ENCODE measurements around the gene WFDC6.

Gene WFDC6

DNA sequence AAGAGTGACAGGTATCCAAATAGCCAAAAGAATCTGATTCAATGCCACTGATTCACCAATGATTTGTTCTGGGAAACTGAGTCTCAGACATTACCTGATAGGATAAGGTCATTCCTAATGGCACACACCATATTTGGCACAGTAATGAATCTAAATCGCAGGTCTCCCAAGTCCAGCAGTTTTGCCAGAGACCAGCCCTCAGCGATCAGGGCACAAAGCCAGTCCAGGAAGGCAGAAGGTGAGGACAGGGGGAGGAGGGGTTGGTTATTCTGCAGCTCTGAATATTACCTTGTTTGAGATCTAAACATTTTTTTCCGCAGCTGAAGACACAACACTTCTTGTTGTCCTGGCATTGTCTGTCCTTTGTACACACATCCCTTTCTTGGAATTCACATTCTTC is 6.1 kb upstream of the WFDC6 start:
- H3K4me1 Mint-ChIP-seq, result no peaks in the 10 kb centered on the region
- TF ChIP-seq, protein P1, sequence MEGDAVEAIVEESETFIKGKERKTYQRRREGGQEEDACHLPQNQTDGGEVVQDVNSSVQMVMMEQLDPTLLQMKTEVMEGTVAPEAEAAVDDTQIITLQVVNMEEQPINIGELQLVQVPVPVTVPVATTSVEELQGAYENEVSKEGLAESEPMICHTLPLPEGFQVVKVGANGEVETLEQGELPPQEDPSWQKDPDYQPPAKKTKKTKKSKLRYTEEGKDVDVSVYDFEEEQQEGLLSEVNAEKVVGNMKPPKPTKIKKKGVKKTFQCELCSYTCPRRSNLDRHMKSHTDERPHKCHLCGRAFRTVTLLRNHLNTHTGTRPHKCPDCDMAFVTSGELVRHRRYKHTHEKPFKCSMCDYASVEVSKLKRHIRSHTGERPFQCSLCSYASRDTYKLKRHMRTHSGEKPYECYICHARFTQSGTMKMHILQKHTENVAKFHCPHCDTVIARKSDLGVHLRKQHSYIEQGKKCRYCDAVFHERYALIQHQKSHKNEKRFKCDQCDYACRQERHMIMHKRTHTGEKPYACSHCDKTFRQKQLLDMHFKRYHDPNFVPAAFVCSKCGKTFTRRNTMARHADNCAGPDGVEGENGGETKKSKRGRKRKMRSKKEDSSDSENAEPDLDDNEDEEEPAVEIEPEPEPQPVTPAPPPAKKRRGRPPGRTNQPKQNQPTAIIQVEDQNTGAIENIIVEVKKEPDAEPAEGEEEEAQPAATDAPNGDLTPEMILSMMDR (IDR thresholded peaks at IDR 0.05), result no peak
- no peaks in the 10 kb centered on the region for H3K9me3 Mint-ChIP-seq
- no peak overlapping the region for H3K4me3 Mint-ChIP-seq
- DNase-seq, result no peak
- no peak overlapping the region for H3K27ac Mint-ChIP-seq
- peaks cover 32% of the 10 kb centered on the region for H3K27me3 Mint-ChIP-seq (ENCODE audit: low read depth, poor library complexity)
- no peaks in the 10 kb centered on the region for H3K36me3 Mint-ChIP-seq (ENCODE audit: low read depth)

DNA sequence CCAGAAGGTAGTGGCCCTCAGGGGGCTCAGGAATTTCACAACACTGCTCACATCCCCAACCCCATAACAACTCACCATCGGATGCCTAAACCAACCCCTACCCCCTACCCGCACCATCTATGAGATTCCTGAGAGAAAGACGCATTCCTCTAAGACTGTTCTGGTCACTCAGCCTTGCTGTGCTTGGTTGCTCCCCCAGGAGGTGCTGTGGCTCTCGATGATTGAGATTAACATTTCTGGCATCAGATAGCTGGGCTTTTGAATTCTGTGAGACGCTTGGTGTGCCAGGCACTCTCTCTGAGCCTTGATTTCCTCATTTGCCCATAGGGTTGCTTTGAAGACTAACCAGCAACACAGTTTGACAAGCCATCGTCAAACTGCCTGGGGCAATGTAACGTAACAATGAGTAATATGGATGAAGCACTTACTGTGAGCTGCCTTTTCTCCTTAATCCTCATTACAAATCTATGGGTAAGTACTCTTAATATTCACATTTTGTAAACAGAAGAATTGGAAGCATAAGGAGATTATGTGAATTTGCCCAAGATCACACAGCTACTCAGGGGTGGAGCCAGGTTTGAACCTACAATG is 978 bp downstream of the WFDC6 start:
- Mint-ChIP-seq H3K36me3 (ENCODE audit: low read depth) (no peaks in the 10 kb centered on the region), H3K27ac (no peak overlapping the region), H3K4me3 (no peak overlapping the region), H3K9me3 (no peaks in the 10 kb centered on the region), H3K4me1 (no peaks in the 10 kb centered on the region), H3K27me3 (ENCODE audit: low read depth, poor library complexity) (peaks cover 18% of the 10 kb centered on the region)
- DNase-seq, result no peak
- TF ChIP-seq, protein P1 (IDR thresholded peaks at IDR 0.05), result no peak

DNA sequence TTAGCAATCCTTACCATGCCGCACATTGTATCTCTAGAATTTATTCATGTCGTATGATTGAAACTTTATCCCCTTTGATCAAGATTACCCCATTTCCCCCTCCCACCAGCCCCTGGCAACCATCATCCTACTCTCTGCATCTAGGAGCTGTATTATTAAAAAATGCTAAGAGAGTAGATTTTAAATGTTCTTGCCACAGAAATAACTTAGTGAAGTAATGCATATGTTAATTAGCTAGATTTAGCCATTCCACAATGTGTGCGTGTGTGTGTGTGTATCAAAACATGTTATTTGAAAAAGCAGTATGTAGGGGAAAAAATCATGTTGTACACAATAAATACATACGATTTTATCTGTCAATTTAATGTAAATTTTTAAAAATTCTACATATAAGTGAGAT is 12.0 kb downstream of the WFDC6 start:
- Mint-ChIP-seq H3K36me3 (ENCODE audit: low read depth) (no peaks in the 10 kb centered on the region), H3K27me3 (ENCODE audit: low read depth, poor library complexity) (peaks cover 46% of the 10 kb centered on the region), H3K4me1 (no peaks in the 10 kb centered on the region), H3K4me3 (no peak overlapping the region), H3K9me3 (no peaks in the 10 kb centered on the region), H3K27ac (no peak overlapping the region)
- DNase-seq, result no peak
- TF ChIP-seq, protein P1 (IDR thresholded peaks at IDR 0.05), result no peak

DNA sequence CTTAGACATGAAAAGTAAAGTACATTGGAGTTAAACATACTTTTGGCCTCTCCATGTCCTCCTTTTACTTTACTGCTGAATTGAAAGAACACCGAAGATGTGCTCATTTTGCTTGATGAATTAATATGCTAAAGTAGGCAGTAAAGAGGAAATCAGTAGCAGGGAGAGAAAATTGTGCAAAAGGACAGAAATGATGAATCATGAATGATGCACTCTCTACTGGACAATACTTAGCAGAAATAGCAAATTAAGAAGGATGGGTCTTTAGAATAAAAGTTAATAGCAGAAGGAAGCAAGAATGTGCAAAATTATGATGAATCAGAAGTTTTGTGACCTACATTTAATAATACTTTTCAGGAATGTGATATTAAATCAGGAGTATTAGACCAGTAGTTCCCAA is 15.5 kb downstream of the WFDC6 start:
- H3K4me1 Mint-ChIP-seq, result no peaks in the 10 kb centered on the region
- H3K9me3 Mint-ChIP-seq, result no peaks in the 10 kb centered on the region
- DNase-seq, result no peak
- no peak overlapping the region for H3K4me3 Mint-ChIP-seq
- peaks cover 48% of the 10 kb centered on the region for H3K27me3 Mint-ChIP-seq (ENCODE audit: low read depth, poor library complexity)
- H3K36me3 Mint-ChIP-seq (ENCODE audit: low read depth), result no peaks in the 10 kb centered on the region
- H3K27ac Mint-ChIP-seq, result no peak overlapping the region
- TF ChIP-seq, protein P1 (IDR thresholded peaks at IDR 0.05), result no peak

DNA sequence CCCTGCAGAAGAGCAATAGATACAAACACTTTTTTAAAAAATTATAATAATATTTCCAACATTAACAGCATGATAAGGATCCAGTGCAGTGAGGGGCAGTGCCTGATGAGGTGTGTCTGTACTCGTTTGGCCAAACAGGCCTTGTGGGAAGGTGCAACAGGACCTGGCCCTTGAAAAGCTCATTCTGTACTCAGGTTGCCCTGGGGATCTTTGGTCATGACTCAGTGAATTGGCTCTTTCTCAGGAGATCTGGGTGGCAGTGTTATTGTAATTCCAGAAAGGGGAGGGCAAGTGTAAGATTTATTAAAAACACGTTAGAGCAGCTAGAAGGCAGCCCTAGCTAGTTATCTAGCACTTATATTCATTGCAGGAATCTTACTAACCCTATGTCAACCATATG is 21.0 kb downstream of the WFDC6 start:
- peaks cover 36% of the 10 kb centered on the region for H3K27me3 Mint-ChIP-seq (ENCODE audit: low read depth, poor library complexity)
- TF ChIP-seq, protein P1 (IDR thresholded peaks at IDR 0.05), result no peak
- DNase-seq, result no peak
- H3K36me3 Mint-ChIP-seq (ENCODE audit: low read depth), result no peaks in the 10 kb centered on the region
- H3K4me1 Mint-ChIP-seq, result peaks cover 4% of the 10 kb centered on the region
- H3K4me3 Mint-ChIP-seq, result no peak overlapping the region
- no peaks in the 10 kb centered on the region for H3K9me3 Mint-ChIP-seq
- H3K27ac Mint-ChIP-seq, result no peak overlapping the region

DNA sequence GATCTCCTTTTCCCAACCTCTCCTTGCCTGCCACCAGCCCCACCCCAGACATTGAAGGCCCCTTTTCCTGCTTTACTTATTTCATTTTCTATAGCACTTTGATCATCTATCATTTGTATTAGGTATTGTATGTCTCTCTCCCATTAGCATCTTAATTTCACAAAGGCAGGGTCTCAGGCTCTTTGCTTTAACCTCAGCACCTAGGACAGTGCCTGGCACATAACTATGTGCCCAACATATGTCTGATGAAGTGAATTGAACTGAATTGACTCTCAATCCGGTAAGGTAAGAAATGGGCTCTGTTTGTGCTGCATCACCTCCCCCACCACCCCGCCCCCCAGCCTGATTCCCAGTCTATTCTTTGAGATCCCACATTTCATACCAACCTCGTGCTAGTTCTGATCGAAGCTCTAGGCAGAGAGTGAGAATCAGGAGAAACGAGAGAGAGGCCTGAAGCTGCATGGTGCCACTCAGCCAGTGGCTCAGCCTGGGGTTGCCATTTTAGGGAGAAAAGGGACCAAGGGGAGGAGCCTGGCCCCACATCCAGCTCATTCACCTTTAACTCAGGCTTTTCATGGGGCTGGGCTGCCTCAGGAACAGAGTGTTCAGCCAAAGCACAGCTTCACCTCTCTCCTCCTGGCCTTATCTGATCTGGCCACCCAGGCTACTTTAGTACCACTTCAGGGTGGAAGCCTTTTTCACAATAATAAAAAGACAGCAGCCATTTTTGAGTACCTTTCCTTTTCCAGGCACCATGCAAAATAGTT is 24.0 kb downstream of the WFDC6 start, which contains the start of gene SPINT3:
Gene SPINT3, minus strand, starts transcription at position 476 of the 767 bp plus-strand sequence. Its CDS starts 14 bp downstream, at position 462.
- H3K27ac Mint-ChIP-seq, result no peak within 1 kb of the TSS
- TF ChIP-seq, protein P1 (IDR thresholded peaks at IDR 0.05), result no peak
- H3K9me3 Mint-ChIP-seq, result no peaks in the 10 kb centered on the region
- H3K4me1 Mint-ChIP-seq, result peaks cover 13% of the 10 kb centered on the region
- peaks cover 19% of the 10 kb centered on the region for H3K27me3 Mint-ChIP-seq (ENCODE audit: low read depth, poor library complexity)
- no peak for DNase-seq
- no peak within 1 kb of the TSS for H3K4me3 Mint-ChIP-seq
- no peaks in the 10 kb centered on the region for H3K36me3 Mint-ChIP-seq (ENCODE audit: low read depth)

Data from nephron progenitor cell (in vitro differentiated cells).